H1 (cell line): Measurements from ENCODE around the gene CD14.

ENCODE experiments used
- CEBPB ChIP-seq: IDR thresholded peaks from 2 replicates; pipeline ENCODE4 v1.6.1; 2012; ENCODE audit warnings: low read depth, low read length
- CHD1 ChIP-seq: IDR thresholded peaks from 2 replicates; pipeline ENCODE4 v1.6.1; 2012; ENCODE audit warnings: low read depth, low read length, improper control_type of control experiment
- CTCF ChIP-seq, 3 experiments: IDR thresholded peaks; 1 replicate in 2 of 3; 2 replicates in 1 of 3; pipeline versions ENCODE4 v1.5.1 to v1.6.1; 2011; ENCODE audit warnings: low read length in 3 of 3, mild to moderate bottlenecking in 3 of 3, inconsistent platforms in 2 of 3, low read depth in 1 of 3, moderate library complexity in 1 of 3; ENCODE audit not compliant: insufficient read depth in 1 of 3; ENCODE audit errors: control extremely low read depth in 1 of 3
- GTF2F1 ChIP-seq: IDR thresholded peaks from 2 replicates; pipeline ENCODE4 v1.6.1; 2012; ENCODE audit warnings: low read depth, low read length, improper control_type of control experiment, borderline replicate concordance
- JUN ChIP-seq: IDR thresholded peaks from 2 replicates; pipeline ENCODE4 v1.6.1; 2011; ENCODE audit warnings: low read depth, mild to moderate bottlenecking, improper control_type of control experiment, low read length
- POLR2A ChIP-seq, 2 experiments: IDR thresholded peaks; 1 replicate in 1 of 2; 2 replicates in 1 of 2; pipeline ENCODE4 v1.6.1; 2011; ENCODE audit warnings: low read depth in 2 of 2, low read length in 2 of 2, mild to moderate bottlenecking in 2 of 2; ENCODE audit errors: control extremely low read depth in 1 of 2
- POLR2AphosphoS5 ChIP-seq: IDR thresholded peaks from 2 replicates; pipeline ENCODE4 v1.6.1; 2011; ENCODE audit warnings: low read depth, low read length
- RAD21 ChIP-seq, 2 experiments: IDR thresholded peaks in 1 of 2; conservative IDR thresholded peaks in 1 of 2; 2 replicates each; pipeline ENCODE4 v1.6.1; 2011; ENCODE audit warnings: low read depth in 2 of 2, low read length in 2 of 2, improper control_type of control experiment in 1 of 2, inconsistent platforms in 1 of 2, mild to moderate bottlenecking in 1 of 2, moderate library complexity in 1 of 2
- SAP30 ChIP-seq: fragments of 300-600 bp; sonication (generic); IDR thresholded peaks from 2 replicates; pipeline ENCODE4 v1.7.1; 2012; ENCODE audit warnings: low read length, moderate library complexity, mild to moderate bottlenecking, inconsistent platforms; ENCODE audit not compliant: insufficient read depth, insufficient replicate concordance
- SP1 ChIP-seq: IDR thresholded peaks from 2 replicates; pipeline ENCODE4 v1.6.1; 2011; ENCODE audit warnings: low read depth, low read length
- TAF1 ChIP-seq: IDR thresholded peaks from 2 replicates; pipeline ENCODE4 v1.6.1; 2011; ENCODE audit warnings: mild to moderate bottlenecking, low read depth, low read length
- YY1 ChIP-seq: IDR thresholded peaks from 2 replicates; pipeline ENCODE4 v1.6.1; 2011; ENCODE audit warnings: low read depth, mild to moderate bottlenecking, low read length
- ZNF274 ChIP-seq: IDR thresholded peaks from 2 replicates; pipeline ENCODE4 v1.7.0; 2012; ENCODE audit warnings: low read length, borderline replicate concordance; ENCODE audit errors: extremely low read depth
- TF ChIP-seq, protein P1 (sequence below): IDR thresholded peaks from 2 replicates; pipeline ENCODE4 v1.6.1; 2011; ENCODE audit warnings: low read depth, mild to moderate bottlenecking, low read length; ENCODE audit not compliant: insufficient read depth

DNA sequence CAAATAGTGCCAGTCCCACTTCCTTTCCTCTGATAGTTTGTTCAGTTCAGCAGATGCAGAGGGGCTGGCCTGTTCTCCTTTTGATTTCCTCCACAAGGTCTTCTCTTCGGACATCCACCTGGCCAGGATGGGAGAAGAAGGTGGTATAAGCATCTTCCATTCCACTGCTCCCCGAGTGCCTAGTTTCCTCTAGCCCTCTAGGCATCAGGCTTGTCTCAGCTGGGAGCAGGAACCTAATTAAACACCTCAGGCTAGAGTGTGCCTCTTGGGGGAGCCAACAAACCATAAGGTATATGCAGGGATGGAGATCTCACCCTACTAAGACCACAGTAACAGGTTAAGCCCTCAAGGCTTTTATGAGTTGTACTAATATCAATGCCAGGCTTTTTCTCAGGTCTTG, 41.2 kb upstream of the CD14 start:
- TF ChIP-seq CEBPB, result no peak
- TF ChIP-seq POLR2AphosphoS5, result no peak
- TF ChIP-seq CTCF (IDR thresholded peaks at IDR 0.05; ENCODE audit: control extremely low read depth in 1 of 3, insufficient read depth in 1 of 3, low read depth in 1 of 3, low read length in 3 of 3), result no peak
- TF ChIP-seq YY1, result no peak
- no peak for TF ChIP-seq POLR2A (IDR thresholded peaks at IDR 0.05; ENCODE audit: control extremely low read depth in 1 of 2, low read depth in 2 of 2, low read length in 2 of 2)
- TF ChIP-seq RAD21 (IDR thresholded peaks at IDR 0.05 in 1 of 2, conservative IDR thresholded peaks at IDR 0.05 in 1 of 2; ENCODE audit: low read depth in 2 of 2, low read length in 2 of 2), result no peak
- TF ChIP-seq SP1, result no peak
- TF ChIP-seq, protein P1, sequence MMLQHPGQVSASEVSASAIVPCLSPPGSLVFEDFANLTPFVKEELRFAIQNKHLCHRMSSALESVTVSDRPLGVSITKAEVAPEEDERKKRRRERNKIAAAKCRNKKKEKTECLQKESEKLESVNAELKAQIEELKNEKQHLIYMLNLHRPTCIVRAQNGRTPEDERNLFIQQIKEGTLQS, result no peak
- TF ChIP-seq JUN, result no peak
- TF ChIP-seq GTF2F1, result no peak
- no peak for TF ChIP-seq ZNF274
- no peak for TF ChIP-seq CHD1
- no peak for TF ChIP-seq TAF1
- no peak for TF ChIP-seq SAP30
